HFFc6 (cell line): ENCODE measurements around the gene SCRT2. TPM values are rescaled to one million over a fixed set of nuclear protein-coding genes. Genes with fewer than 3 reads are reported as not detected.

Source experiments
- DNase-seq: peaks from one replicate; pipeline ENCODE4 v3.0.0-alpha.2; 2018
- H3K27ac Mint-ChIP-seq: 2 replicates; pipeline ENCODE4 v1.8.0; 2020; ENCODE audit warnings: mild to moderate bottlenecking, mixed read lengths
- H3K27me3 Mint-ChIP-seq: 2 replicates; pipeline ENCODE4 v1.8.0; 2021; ENCODE audit warnings: mild to moderate bottlenecking, moderate library complexity, mixed read lengths; ENCODE audit not compliant: insufficient read depth
- H3K36me3 Mint-ChIP-seq: 2 replicates; pipeline ENCODE4 v1.8.0; 2021; ENCODE audit warnings: low read depth, mixed read lengths
- H3K4me1 Mint-ChIP-seq: 2 replicates; pipeline ENCODE4 v1.8.0; 2020; ENCODE audit warnings: low read depth, mixed read lengths
- H3K4me3 Mint-ChIP-seq: 2 replicates; pipeline ENCODE4 v1.8.0; 2020; ENCODE audit warnings: mild to moderate bottlenecking, moderate library complexity, mixed read lengths
- H3K9me3 Mint-ChIP-seq: 2 replicates; pipeline ENCODE4 v1.8.0; 2020; ENCODE audit warnings: mild to moderate bottlenecking, mixed read lengths
- total RNA-seq, 6 experiments: library from RNA; stranded (reverse); fragmentation: NEBNext Ultra II Directional; extraction: Animal tissue kit (Norgen Biotek cat#: 25700); gene quantifications; 2 replicates in 1 of 6; 3 replicates in 5 of 6; pipeline ENCODE4 v1.2.3, GENCODE V29; 2021
- TF ChIP-seq, protein P1 (sequence below): fragments of 200-600 bp; sonication (generic); IDR thresholded peaks from 2 replicates; pipeline ENCODE4 v1.5.0; 2021; ENCODE audit warnings: antibody characterized with exemption, mild to moderate bottlenecking

SCRT2 gene
- total RNA-seq, 6 experiments from 2014 or later: not detected

DNA sequence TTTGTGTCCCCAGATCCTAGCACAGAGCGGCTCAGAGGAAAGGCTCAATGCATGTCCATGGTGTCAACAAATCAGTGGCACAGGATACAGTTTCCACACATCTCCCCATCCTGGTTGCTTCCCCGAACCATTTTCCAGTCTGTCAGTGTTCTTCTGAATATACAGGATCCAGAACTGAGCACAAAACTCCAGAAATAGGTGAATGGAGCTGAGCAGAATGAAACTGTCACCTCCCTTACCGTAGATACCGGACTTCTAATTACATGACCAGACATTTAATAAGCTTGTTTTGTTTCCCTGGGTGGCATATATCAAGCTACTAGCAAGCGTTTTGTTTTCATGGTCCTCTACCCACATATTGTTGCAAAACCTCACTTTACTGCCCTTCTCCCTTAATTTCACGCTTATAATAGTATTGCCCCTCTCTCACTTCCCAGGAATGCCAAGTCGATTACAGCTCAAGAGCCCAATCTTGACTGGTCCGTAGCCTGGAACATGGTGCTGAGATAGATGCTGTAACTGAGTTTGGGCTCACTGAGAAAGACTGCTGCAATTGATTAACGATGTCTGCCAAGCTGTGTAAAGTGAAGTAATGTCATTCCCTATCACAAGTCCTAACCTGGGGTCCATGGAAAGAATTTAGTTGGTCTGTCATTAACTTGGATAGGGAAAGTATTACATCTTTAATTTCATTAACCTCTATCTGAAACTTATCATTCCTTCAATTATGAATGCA lies 12.0 kb upstream of the SCRT2 start:
- no peak for DNase-seq
- Mint-ChIP-seq H3K36me3 (no peaks in the 10 kb centered on the region), H3K27ac (no peak overlapping the region)

DNA sequence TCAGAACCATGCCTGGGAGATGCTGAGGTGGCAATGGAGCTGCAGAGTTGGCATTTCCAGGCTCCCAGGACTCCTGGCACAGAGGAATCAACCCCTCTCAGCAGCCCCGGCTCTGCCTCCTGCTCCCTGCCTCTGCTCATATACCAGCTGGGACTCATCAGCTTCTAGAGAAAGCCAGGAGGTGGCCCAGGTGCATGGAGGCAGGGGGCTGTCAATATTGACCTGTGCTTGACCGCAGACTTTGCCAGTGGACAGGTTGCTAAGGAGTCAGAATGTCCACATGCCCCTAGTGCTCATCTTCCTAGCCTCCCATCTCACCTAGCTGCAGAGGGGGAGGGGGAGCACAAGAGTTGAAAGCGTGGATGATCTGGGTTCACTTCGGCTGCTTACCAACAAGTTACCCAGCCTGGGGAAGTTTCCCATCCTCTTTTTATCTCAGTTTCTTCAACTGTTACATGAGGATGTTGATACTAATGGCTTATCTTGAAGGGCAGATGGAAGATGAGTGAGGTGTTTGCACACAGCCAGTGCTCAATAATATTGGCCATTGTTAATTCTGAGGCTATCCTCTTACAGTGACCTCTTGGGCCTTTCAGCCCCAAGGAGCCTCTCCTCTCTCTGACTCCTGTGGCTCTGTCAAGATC lies 9.2 kb upstream of the SCRT2 start:
- TF ChIP-seq, protein P1, sequence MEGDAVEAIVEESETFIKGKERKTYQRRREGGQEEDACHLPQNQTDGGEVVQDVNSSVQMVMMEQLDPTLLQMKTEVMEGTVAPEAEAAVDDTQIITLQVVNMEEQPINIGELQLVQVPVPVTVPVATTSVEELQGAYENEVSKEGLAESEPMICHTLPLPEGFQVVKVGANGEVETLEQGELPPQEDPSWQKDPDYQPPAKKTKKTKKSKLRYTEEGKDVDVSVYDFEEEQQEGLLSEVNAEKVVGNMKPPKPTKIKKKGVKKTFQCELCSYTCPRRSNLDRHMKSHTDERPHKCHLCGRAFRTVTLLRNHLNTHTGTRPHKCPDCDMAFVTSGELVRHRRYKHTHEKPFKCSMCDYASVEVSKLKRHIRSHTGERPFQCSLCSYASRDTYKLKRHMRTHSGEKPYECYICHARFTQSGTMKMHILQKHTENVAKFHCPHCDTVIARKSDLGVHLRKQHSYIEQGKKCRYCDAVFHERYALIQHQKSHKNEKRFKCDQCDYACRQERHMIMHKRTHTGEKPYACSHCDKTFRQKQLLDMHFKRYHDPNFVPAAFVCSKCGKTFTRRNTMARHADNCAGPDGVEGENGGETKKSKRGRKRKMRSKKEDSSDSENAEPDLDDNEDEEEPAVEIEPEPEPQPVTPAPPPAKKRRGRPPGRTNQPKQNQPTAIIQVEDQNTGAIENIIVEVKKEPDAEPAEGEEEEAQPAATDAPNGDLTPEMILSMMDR: no peak
- H3K27ac Mint-ChIP-seq: no peak overlapping the region
- H3K4me1 Mint-ChIP-seq: no peaks in the 10 kb centered on the region
- no peaks in the 10 kb centered on the region for H3K9me3 Mint-ChIP-seq
- peaks cover 42% of the 10 kb centered on the region for H3K27me3 Mint-ChIP-seq
- H3K4me3 Mint-ChIP-seq: no peak overlapping the region
- no peak for DNase-seq
- no peaks in the 10 kb centered on the region for H3K36me3 Mint-ChIP-seq

More for the DNA sequence above, 12.0 kb upstream of the SCRT2 start:
- Mint-ChIP-seq H3K4me1 (no peaks in the 10 kb centered on the region), H3K9me3 (no peaks in the 10 kb centered on the region), H3K4me3 (no peak overlapping the region), H3K27me3 (peaks cover 50% of the 10 kb centered on the region)
- TF ChIP-seq, protein P1: no peak

DNA sequence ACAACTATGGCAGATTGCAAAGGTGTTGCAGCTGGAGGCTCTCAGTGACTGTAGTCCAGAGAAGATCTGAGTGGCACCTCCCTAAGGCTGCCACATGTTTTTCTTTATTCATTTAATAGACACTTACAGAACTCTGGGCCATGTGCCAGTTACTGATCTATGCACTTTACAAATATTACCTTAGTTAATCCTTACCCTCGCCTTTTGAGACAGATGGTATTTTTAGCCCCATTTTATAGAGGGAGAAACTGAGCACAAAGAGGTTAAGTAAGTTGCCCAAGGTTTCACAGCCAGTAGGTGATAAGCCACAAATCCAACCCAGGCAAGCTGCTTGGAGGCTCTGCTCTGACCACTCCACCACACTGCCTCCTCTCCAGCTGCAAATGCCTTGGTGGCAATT lies 6.5 kb upstream of the SCRT2 start:
- Mint-ChIP-seq H3K4me1 (no peaks in the 10 kb centered on the region), H3K9me3 (no peaks in the 10 kb centered on the region), H3K27me3 (peaks cover 24% of the 10 kb centered on the region), H3K36me3 (no peaks in the 10 kb centered on the region), H3K4me3 (no peak overlapping the region), H3K27ac (no peak overlapping the region)
- DNase-seq: no peak
- TF ChIP-seq, protein P1: no peak

DNA sequence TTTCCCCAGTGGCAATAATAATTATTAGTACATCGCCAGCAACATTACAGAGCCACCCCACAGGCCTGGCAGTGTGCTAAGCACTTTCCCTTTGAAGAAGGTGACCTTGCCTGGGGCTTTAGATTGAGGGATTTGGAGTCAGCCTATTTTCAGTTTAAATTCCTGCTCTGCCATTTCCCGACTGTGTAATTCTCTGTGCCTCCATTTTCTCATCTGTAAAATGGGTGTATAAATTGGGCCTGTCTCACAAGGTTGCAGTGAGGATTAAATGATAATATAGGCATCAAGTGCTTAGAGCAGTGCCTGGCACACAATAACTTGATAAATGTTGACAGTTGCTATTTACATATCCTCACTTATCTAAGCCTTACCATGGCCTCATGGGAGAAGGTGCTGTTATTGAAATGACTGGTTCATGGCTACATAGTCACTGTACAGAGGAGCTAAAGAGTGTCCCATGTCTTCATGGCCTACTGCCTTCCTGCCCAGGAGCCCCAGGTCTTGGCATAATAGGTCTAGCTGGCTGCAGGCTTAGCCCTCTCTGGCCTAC lies 5.1 kb upstream of the SCRT2 start:
- Mint-ChIP-seq H3K36me3 (no peaks in the 10 kb centered on the region), H3K27me3 (peaks cover 15% of the 10 kb centered on the region), H3K4me3 (no peak overlapping the region), H3K27ac (no peak overlapping the region), H3K4me1 (peaks cover 6% of the 10 kb centered on the region), H3K9me3 (no peaks in the 10 kb centered on the region)
- TF ChIP-seq, protein P1: no peak
- DNase-seq: no peak

DNA sequence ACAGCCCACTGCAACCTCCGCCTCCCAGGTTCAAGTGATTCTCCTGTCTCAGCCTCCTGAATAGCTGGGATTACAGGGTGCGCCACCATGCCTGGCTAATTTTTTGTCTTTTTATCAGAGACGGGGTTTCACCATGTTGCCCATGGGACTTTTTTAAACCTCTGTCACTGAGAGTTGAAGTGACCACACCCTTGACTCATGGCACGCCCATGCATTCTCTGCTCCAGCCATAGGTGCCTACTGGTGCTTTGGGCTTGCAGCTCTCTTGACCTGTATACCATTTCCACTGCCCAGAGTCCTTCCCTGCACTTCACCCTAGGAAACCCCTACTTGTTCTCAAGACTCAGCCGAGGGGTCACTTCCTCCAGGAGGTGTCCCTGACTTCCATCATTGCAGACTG lies 2.4 kb upstream of the SCRT2 start:
- TF ChIP-seq, protein P1: no peak
- no peak for DNase-seq
- no peak overlapping the region for H3K4me3 Mint-ChIP-seq
- peaks cover 6% of the 10 kb centered on the region for H3K4me1 Mint-ChIP-seq
- H3K9me3 Mint-ChIP-seq: no peaks in the 10 kb centered on the region
- H3K27me3 Mint-ChIP-seq: peaks cover 19% of the 10 kb centered on the region
- no peak overlapping the region for H3K27ac Mint-ChIP-seq
- H3K36me3 Mint-ChIP-seq: no peaks in the 10 kb centered on the region
